ENCODE data around the gene PPIE.
"Not testable (repeated sequence)": the region's sequence is repeated elsewhere in the genome, so short reads cannot be mapped to it uniquely, and the experiment has no call there.

Gene PPIE

DNA sequence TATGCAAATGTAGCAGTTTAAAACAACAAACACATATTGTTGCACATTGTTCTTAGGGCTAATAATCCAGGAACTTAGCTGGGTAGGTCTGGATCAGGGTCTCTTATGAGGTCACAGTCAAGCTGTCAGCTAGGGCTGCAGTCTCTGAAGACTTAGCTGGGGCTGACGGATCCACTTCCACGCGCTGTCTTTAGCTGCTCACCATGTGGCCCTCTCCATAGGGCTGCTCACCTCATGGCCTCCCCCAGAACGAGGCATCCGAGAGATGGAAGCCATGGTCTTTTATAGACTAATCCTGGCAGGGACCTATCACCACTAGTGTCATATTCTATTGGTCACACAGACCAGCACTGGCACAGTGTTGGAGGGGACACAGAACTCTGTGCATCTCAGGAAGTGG, 41.1 kb downstream of the PPIE start:
- no peak for DNase-seq

DNA sequence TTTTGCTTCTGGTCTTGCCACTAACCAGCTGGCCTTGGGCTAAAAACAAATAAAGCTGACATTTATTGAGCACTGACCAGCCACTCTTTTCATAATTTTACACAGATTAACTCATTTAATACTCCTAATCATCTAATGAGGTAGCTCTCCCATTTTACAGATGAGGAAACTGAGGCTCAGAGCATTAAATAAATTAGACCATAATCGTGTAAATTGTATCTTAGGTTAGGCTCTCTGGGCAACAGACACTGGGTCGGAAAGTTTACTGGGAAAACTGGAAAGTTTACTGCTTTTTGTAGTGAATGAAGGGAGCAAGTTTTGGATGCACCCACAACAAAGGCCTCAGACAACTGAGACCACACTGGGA, 42.6 kb downstream of the PPIE start:
- no peak for DNase-seq

DNA sequence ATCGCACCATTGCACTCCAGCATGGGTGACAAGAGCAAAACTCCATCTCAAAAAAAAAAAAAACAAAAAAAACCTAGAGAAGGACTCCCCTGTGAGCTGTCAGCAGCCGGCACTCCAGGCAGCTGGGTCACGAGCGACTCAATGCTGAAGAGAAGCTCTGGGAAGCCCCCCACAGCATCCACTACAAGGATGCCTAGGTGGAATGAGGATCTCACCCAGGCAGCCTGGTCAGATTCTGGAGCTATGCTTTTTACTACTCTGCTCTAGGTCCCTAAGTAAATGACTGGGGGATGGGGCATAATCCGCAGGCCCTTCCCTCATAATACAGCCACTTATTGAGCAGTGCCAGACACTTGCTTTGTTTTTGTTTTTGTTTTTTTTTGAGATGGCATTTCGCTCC, 43.4 kb downstream of the PPIE start:
- DNase-seq: no peak

DNA sequence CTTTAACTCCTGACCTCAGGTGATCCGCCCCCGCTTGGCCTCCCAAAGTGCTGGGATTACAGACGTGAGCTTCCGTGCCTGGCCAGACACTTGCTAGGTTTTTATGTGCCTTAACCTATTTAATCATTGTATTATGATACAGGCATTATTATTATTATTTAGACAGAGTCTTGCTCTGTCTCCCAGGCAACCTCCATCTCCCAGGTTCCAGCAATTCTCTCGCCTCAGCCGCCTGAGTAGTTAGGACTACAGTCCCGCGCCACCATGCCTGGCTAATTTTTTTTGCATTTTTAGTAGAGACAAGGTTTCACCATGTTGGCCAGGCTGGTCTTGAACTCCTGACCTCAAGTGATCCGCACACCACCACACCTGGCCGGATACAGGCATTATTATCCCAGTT, 44.0 kb downstream of the PPIE start:
- DNase-seq: not testable (repeated sequence)

DNA sequence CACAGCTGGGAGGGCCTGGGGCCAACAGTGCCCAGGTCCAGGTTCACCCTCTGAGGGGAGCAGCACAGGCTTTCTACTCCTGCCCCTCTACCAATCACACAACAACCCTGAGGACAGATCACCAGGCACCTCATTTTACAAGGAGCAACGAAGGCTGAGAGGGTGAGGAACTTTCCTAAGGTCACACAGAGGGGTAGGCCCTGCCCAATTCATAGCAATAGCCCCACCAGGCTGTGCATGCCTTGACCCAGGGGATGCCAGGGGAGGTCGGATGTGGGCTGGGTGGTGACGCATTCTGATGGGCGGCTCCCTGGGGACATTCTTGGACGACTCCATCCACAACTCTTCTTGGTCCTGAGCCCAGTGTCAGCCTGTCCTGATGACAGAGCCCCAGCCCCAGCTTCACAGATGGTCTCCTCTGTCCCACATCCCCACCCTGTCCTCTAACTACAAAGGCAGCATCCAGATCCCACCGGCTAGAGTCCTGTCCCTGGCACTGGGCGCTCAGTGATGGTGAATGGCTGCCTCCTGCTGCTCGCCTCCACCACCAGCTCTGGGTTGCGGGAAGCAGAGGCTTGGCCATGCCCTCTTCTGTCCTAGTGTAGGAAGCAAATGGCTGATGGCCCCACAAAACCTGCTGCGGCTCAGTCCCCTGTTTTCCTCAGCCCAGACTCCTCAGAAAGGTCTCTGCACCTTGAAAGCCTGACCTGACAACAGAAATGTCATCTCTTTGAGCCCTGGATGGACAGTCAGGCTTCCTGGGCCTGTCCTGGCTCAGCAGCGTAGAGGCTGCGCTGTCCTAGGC, 47.8 kb downstream of the PPIE start:
- DNase-seq: not testable (repeated sequence)

DNA sequence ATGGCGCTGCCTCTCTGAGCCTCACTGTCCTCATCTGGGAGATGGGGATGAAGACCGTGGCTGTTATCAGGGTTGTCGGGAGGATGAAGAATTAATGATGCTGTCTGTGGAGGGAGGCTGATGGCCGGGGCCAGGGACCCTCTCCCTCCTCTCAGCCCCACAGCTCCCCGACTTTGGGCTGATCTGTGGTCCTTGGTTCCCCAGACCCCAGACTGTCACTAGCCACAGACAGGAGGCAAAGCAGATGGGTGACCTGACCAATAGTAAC, 48.4 kb downstream of the PPIE start:
- not testable (repeated sequence) for DNase-seq

DNA sequence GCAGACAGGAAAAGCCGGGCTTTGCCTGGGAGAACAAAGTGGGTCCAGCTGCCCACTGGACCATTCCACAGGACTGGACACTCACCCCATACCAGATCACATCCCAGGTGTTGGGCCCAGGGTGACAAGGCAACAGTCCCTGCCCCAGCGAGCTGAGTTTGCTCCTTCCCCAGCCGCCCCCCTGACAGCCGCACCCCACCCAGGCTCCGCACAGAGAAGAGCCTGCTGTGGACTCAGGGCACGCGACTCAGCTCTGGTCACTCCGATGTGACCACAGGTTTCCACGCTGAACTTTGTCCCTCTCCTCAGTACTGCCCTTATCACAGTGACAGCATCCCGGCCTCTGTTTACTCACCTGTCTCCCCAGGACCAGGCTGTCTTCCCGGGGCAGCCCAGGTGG, 48.8 kb downstream of the PPIE start:
- no peak for DNase-seq

DNA sequence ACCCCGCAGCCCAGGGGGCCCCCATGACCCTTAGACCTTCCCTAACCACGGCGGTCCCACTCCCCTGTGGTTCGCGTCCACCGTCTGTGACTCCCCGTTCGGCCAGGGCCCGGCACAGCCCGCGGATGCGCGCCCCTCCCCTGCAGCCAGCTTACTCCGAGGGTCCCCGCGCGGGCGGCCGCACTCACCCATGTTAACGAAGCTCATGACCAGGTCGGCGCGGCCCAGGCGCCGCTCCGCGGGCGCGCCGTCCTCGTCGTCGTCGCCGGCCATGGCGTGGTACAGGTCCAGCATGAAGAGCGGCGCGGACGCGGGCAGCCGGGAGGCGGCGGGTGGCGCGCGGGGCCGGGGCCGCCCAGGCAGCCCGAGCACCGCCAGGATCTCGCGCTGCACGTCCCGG, 49.3 kb downstream of the PPIE start:
- DNase-seq: not testable (repeated sequence)

DNA sequence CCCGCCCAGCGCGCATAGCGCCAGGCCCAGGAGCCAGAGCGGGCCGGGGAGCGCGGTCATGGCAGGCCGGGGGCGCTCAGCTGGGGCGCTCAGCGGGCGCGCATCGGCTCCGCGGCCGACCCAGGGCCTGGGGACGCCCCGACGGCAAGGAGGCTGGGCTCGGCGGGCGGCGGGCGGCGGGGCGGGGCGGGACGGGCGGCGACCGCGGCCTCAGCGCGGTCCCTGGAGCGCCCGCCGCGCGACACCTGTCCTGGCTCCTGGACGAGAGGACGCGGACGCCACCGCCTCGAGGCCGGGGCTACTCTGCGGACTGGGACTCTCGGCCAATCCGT, 49.7 kb downstream of the PPIE start:
- no peak for DNase-seq

DNA sequence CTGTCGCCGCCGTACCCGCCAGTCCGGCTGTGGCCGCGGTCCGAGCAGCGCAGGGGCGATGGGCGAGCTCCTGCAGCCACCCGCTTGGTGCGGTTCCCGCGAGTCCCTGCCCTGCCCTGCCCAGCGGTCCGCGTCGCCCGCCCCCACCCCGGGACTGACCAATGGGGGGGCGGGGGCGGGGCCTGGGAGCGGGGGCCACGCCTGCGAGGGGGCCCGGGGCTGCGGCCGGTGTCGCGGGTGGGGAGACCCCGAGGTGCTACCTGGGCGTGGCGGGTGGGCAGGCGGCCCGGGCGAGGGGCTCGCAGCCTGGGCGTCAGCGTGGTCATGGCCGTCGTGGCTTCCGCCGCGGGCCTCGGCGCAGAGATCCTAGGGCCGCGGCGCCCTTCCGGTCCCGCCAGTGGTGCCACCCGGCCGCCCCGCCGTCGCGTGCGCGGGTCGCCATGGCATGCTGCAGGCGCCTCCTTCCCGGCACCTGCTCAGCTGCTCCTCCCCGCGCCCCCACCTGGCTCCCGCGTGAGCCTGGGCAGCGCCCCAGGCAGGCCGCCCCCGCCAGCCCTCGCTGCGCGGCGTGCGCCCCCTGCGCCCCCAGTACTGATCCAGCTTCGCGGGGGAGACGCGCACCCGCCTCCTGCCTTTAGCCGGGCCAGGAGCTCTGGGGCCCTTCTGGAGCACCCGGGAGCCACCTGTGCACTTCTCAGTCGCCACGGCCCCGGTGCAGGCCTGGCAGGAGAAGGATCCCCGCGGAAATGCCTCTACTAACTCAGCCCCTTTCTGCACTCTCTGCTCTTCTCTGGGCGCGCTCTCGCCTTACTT, 50.3 kb downstream of the PPIE start, which contains the start of gene BMP8B:
Gene BMP8B (minus strand): TSS at position 108 of the 813 bp plus-strand sequence. CDS start 380 bp downstream, outside the sequence.
- DNase-seq: peak; percentile 33 to 42

DNA sequence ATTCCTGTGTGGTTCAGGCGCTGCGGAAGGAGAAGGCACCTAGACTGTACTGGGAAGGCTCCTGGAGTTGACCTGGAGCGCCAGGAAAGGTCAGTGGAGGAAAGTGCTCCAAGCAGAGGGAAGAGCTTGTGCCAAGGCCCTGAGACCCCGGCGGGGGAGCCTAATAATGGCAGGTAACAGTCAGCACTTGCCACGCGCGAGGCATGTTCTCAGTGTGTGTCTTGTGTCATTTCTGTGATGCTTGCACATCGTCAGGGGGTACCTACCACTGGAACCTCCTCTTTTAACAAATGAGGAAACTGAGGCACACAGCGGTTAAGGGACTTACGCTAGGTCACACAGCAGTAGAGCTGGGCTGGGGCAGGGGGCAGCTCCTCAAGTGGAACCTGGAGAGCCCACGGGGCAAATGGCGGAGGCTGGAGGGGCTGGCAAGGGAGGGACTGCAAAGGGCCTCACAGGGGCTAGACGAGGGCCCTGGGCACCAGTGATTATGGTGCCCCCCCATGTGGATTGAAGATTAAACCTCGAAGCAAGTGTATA, 51.0 kb downstream of the PPIE start:
- DNase-seq: no peak

DNA sequence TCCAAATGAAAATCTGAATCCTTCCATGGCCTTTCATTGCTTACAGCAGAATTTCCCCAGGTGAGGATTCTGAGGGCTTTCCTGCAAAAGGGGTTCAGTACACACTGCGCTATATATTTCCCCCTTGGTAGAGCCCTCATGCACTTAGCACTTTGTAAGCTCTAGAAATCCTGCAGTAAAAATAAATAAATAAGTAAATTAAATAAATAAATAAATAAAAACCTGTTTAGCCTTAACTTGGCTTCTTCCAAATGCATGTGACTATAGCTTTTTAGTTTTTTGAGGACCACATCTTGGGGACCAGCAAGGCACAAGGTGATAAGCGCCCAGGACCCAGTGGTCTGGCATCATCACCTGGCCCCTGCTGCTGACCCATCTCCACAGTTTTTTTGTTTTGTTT, 53.2 kb downstream of the PPIE start:
- no peak for DNase-seq

DNA sequence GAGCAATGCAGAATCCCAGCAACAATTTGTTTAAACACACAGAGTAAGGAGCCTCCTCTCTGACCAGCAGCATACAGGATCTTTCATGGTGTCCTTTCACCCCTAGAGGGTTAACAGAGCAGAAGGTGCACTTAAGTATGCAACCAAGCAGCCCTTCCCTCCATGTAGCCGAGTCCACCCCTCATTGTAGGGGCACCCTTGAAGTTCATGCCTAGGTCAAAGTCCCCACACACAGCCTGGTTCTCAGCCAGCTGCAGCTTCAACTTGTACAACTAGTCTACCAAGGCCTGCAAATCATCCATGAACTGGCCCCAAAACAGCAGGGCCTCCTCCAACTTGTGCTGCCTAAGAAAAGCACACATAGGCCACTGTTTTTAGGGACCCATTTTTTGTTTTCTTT, 57.0 kb downstream of the PPIE start:
- no peak for DNase-seq

DNA sequence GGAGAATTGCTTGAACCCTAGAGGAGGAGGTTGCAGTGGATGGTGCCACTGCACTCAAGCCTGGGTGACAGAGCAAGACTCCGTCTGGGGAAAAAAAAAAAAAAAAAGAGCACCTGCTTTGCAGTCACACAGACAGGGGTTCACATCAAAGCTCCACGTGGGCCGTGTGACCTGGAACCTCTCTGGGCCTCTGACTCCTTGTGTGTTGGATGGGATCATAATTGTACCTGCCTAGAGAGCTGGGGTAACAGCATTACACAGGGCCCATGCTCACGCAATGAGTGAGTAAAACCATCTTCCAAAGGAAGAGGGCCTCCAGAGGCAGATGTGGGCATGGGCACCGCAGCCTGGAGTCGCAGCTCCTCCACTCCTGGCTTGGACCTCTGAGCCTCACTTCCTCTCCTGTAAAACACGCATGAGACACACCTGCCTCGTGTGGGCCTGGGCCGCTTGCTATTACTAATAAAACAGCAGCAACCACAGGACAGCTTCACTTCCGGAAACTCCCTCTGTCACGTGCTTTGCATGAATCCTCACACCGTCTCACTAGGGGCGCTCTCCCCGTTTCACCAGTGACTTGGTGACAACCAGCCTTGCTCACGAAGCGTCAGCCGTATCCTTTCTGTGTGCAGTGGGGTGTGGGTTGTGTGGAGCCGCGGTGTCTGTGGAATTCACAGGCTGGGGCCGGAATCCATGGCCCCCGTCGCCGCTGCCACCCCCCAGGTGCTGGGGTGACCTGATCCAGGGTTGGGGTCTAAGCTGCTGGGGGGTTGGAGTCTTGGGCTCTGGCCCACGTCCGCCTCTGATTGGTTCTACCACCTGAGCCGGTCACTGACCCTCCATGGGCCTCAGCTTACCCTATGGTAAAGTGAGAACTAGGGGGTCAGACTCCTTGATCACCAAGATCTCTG, 60.4 kb downstream of the PPIE start:
- DNase-seq: peak; percentile 89 to 92

DNA sequence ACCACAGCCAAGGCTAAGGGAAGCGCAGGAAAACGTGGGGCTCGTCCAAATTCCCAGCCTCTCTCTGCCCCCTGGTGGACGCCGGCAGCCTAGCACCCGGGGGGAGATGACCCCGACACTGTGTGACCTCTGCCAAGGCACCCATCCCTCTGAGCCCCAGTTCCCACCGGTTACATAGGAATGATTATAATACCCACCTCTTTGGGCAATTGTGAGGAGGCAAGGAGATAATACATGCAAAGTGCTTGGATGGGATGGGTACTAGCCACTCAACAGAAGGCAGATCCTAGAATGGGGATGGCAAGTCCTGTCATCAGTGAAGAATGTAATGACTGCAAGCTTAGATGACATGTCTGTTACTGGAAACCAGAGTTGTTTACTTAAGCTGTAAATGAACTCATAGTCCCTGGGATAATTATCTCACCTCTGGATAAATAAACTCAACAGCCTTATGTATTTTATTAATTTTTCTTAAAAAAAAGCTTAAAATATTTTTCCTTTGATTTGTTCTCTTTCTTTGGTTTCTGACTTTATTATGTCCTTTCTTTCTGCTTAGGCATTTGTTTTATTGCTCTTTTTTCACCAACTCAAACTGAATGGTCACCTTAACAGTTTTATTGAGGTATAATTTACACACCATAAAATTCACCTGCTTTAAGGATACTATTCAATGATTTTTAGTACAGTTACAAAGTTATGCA, 61.2 kb downstream of the PPIE start:
- DNase-seq: peak; percentile 61 to 74

DNA sequence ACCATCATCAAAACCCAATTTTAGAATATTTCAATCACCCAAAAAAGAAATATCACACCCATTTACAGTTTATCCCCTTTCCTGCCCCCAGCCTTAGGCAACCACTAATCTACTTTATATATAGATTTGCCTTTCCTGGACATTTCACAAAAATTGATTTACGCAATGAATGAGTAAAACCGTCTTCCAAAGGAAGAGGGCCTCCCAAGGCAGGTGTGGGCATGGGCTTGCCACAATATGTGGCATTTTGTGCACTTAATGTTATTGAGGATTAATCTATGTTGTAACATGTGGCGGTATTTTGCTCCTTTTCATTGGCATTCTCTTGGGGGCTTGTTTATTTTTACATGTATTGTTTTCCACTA, 61.8 kb downstream of the PPIE start:
- DNase-seq: no peak

DNA sequence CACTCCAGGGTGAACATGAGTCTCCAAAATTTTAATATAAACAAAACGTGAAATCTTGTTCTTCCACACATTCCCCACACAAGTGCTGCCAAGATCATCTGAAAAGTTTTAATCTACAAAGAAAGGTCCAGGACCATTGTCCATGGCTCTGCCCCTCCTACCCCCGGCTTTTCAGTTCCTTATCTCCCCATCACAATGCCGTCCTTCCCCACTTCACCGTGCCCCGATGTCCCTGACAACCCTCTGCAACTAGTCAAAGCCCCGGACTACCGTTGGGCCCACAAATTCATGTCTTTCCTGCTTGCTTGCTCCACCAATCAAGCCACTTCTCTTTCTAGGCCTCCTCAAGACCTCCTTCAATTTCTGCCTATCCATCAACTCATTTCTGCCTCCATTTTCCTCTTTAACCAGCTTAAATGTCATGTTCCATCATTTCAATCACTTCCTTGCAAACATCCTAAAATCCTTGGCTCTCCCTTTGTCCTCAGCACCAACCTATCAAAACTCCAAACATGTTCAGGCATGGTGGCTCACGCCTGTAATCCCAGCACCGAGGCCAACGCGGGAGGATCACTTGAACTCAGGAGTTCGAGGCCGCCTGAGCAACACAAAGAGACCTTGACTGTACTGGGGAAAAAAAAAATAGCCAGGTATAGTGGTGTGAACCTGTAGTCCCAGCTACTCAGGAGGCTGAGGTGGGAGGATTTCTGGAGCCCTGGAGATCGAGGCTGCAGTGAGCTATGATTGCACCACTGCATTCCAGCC, 64.0 kb downstream of the PPIE start:
- DNase-seq: no peak

DNA sequence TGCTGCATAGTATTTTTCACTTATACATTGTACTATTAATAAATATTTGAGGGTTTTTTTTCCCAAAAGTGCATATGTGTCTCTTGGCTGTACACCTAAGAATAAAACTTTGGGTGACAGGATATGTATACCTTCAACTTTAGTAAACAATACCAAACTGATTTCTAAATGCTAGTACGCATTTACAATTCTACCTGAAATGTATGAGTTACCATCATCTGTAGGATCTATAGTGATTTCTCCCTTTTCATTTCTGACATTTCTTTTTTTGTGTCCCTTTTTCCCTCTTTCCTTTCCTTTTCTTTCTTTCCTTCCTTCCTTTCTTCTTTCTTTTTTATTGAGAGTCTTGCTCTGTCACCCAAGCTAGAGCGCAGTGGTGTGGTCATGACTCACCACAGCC, 66.7 kb downstream of the PPIE start:
- DNase-seq: no peak

DNA sequence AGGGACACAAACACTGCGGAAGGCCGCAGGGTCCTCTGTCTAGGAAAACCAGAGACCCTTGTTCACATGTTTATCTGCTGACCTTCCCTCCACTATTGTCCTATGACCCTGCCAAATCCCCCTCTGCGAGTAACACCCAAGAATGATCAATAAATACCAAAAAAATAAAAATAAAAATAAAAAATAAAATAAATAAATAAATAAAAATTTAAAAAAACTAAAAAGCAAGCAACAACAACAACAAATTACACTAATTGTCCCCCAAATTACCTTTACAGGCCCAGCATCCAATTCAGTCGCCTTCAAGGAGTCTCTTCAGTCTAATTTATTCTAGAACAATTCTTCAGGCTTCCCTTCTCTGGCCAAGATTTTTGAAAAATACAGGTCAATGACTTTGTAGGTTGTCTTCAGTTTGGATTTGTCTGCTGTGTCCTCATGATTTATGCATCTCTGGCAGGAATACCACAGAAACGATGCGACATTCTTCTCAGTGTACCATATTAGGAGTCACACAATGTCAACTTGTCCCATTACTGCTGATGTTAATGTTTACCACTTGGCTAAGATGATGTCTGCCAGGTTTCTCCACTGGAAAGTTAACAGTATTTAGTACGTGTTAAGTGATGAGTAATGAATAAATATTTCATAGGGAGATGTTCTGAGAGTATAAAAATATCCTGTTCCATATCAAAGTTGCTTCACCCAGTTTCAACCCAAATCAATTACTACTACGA, 70.3 kb downstream of the PPIE start:
- DNase-seq: no peak

DNA sequence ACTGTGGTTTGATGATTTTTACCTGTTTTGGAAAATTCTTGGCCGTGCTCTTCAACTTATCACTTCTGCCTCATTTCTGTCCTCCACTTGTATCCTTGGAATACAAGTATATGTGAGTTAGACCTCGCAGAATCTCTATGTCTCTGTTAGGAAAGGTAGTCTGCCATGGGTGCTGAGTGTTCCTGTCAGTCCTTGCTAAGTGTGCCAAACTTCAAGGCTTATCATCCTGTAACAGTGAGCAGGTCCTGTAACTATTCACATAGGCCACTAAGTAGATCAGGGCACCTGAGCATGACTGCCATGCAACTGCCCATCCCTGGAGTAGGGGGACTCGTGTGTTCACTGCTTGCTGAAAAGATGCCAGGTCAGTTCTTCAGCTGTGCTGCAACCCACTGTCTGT, 74.2 kb downstream of the PPIE start:
- no peak for DNase-seq

All from activated CD4-positive, alpha-beta T cell treated with anti-CD3 and anti-CD28 coated beads for 4 hours (primary cell).